NK-92 treated with Interleukin-12 subunit alpha and Interleukin-12 subunit beta, amount 100 ng/mL, for 24 hours (cell line): ENCODE measurements around the gene CHRDL2.
"Not testable (repeated sequence)": the region's sequence is repeated elsewhere in the genome, so short reads cannot be mapped to it uniquely, and the experiment has no call there.

Experiments
- DNase-seq: peaks from one replicate; lab custom pipeline; 2025; lab: John Stamatoyannopoulos, UW

CHRDL2 gene

DNA sequence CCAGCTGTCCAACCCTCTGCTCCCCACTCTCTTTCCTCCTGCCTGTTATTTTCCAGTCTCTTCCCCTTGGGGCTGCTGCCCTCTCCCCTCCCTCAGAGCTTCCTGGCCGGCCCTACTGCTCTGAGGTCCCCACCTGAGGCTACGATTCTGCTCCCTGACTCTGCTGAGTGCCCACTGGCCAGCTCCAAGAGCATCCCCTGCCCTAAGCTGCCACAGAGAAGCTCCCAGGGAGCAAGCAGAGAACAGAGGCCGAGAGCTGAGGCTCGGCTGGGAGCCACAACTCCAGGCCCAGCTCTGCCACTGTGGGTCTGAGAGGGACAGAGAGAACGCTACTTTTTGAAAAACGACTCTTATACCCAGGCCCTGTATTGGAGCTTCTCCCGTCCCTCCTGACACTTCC lies 61.1 kb downstream of the CHRDL2 start:
- no peak for DNase-seq

DNA sequence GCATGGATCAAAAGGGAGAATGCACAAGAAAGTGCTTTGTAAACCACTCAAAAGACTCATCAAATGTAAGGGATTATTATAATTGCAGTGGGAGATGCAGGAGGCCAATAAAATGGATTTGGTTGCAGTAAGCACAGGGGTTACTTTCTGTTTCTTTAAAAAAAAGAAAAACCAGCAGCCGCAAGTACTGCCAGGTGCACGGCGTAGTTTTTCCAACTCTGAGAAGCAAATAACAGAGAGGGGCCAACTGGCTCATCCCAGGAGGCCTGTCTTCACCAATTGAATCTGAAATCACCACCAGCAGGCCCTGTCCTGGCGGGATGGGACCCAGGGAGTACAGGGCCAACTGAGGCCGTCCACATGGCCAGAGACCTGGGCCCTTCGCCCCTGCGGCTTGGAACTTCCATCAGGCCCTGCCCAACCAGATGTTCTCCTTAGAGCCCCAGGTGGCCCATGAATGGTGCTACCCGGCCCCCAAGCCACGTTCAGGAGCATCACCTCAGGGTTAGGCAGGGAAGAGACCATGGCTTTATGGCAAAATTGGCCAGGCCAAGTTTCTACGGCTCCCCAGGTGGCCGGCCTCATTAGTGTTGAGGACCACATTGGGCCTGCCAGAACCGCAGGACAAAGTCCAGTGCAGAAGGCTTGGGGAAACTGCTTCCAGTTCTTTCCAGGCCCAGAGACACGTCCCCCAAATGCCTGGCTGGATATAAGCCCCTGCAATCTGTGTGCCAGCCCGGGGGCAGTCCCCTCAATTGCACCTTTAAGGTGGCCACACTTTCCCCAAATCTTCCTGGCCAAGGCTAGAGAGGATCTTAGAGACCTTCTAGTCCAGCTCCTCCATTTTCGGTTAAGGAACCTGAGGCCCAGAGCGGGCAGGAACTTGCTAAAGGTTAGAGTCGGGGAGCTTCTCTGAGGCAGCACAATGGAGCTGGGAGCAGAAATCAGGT lies 61.7 kb downstream of the CHRDL2 start:
- DNase-seq: no peak

DNA sequence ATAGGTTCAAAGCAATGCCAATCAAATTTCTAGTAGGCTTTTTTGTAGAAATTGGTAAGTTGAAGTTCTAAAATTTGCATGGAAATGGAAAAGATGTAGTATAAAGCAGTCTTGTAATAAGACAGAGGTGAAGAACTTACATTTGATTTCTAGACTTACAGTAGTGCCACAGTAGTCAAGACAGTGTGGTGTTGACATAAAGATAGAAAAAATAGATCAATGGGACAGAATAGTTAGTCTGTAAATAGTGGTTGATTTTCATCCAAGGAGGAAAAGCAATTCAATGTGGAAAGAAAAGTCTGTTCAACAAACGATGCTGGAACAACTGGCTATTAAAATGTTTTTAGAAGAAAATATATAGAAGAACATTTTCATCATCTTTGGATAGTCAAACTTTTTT lies 67.9 kb downstream of the CHRDL2 start:
- no peak for DNase-seq

DNA sequence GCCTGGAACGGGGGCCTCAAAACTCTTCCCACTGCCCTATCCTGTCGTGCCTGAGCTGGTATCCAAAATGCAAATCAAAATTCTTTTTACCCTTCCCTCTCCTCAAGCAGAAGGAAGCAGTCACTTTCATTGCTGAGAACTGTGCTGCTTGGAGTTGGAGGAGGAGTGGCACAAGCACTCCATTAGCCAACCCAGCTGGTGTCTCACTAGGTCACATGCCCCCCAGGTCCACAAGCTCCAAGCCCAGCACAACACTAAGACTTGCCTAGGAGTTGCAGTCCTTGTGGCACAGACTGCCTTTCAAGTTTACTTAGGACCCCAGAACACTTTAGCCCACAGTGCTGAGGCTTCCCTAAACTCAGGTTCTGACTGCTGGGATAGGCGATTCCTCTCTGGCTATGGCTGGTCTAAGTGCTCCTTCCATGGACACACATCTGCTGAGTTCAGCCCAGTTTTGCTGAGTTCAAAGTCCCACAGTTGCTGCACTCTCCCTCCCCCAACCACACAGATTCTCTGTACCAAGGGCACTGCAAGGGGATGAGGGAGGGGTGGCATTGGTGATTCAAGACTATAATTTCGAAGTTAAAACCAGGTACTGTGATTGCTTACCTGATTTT lies 68.6 kb downstream of the CHRDL2 start:
- DNase-seq: no peak

DNA sequence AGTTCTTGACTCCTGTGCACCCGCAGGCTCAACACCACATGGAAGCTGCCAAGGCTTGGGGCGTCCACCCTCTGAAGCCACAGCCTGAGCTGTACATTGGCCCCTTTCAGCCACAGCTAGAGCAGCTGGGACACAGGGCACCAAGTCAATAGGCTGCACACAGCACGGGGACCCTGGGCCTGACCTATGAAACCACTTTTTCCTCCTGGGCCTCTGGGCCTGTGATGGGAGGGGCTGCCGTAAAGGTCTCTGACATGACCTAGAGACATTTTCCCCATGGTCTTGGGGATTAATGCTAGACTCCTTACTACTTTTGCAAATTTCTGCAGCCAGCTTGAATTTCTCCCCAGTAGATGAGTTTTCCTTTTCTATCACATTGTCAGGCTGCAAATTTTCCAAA lies 72.1 kb downstream of the CHRDL2 start:
- not testable (repeated sequence) for DNase-seq

DNA sequence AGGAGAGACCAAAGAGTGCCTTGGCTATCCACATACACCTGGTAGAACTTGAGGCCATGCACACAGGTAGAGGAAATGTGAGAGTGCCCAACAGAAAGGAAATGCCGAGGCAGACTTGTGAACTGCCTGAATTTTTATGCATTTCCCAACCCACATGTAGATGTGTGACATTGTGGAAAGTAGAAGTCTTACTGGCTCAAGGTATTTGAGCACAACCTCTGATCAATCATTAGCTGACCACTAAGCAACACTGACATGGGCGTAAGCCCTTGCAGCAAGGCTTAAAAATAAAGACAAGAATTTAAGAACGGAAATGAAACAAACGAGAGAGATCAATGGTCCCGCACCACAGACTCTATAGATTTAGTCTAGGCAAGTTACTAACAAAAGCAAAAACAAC lies 76.2 kb downstream of the CHRDL2 start:
- no peak for DNase-seq

DNA sequence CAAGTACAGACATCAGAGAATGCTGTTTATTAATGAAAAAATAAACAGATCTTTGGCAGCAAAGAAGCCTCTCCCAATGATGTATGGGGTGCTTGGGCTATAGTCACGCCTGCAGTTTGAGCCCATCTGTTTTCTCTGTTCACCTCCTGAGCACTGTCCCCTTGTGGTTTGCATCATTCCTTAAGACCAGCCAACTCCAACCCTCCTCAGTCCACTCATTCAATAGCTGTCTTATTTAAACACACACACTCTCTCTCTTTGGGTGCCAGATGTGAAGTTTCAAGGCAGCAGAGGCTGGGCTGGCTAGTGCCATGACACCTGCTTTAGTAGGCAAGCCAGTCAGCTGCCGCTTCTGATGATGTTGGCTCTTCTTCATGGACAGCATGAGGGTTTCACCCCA lies 80.7 kb downstream of the CHRDL2 start:
- DNase-seq: no peak

DNA sequence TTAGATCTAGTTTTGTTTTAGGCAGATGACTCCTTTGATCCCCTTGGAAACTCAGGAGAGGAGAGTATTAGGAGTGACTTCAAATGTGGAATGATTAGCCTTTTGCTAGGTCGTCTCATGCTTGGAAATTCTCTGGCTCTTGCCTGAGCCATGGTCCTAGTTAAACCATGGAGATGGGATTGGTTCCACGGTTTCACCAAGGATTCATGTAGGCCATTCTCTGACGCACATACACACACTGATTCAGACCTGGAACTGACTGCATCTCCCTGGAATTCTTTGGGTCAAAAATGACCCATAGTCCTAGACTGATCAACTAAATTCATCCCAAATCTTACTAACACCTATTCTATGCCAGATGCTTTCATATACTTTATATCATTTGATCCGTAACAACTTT lies 82.3 kb downstream of the CHRDL2 start:
- no peak for DNase-seq

DNA sequence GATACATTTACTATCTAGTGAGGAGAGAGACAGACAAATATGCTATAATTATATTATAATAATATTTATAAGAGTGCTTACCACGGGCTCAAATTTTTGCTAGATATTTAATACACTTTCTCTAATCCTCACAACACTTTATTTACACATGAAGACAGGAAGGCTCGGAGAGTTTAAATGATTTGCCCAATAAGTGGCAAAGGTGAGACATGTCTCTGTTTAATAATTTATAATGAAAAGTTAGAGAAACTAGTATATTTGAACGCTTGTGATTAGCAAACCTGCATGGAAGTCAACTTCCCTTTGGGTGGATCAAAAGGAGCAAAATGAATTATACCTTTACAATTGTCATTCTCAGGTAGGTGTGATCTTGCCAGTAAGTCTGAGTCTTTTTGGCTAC lies 83.4 kb downstream of the CHRDL2 start:
- DNase-seq: no peak

DNA sequence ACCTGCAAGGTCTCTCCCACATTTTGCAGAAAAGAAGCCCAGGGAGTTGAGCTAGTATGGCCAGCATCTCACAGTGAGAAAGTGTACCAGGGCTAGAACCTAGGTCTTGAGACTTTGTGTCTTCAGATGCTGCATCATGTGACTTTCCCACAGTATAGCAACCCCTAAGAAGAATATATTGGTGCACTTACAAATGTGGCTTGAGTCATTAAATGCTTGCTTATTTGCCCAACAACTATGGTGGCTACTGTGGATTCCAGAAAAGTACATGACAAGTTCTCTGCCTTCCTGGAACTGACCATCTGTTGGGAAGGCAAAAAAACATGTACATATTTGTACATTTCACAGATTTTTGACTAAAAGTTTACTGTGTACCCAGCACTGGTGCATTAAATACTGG lies 83.8 kb downstream of the CHRDL2 start:
- no peak for DNase-seq

DNA sequence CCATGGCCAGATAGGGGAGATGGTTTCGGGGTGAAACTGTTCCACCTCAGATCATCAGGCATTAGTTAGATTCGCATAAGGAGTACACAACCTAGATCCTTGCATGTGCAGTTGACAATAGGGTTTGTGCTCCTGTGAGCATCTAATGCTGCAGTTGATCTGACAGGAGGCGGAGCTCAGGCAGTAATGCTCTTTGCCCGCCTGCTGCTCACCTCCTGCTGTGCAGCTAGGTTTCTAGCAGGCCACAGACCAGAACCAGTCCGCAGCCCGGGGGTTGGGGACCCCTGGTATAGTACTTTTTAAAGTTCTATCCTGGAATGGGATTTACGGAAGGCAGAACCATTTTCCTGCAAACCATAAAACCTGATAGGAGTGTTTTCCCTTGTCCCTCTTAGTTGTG lies 84.3 kb downstream of the CHRDL2 start:
- no peak for DNase-seq
